GM21360 (cell line): ENCODE measurements around the gene IGF2BP1.
"Not testable (repeated sequence)": the region's sequence is repeated elsewhere in the genome, so short reads cannot be mapped to it uniquely, and the experiment has no call there.

ENCODE experiments used
- ATAC-seq: cut with Tn5 transposase; IDR thresholded peaks from one replicate; pipeline ENCODE4 v1.9.1; 2021; ENCODE audit warnings: mild to moderate bottlenecking, moderate library complexity; ENCODE audit not compliant: unreplicated experiment

IGF2BP1 gene

GRCh38 chr17:48995304-48995973, 1.7 kb upstream of the IGF2BP1 start:
- ATAC-seq = no peak

GRCh38 chr17:48995974-48996721, 1.0 kb upstream of the IGF2BP1 start:
- ATAC-seq = no peak

GRCh38 chr17:48996722-48997102, 473 bp upstream of the IGF2BP1 start:
- ATAC-seq = no peak

GRCh38 chr17:48997827-48998586, 822 bp downstream of the IGF2BP1 start:
- no peak for ATAC-seq

GRCh38 chr17:48998587-48999440, 1.6 kb downstream of the IGF2BP1 start:
- no peak for ATAC-seq

- ATAC-seq = no peak
Measured at GRCh38 chr17:49000943-49001342, 3.8 kb downstream of the IGF2BP1 start.

GRCh38 chr17:49001671-49002070, 4.5 kb downstream of the IGF2BP1 start:
- no peak for ATAC-seq

DNA sequence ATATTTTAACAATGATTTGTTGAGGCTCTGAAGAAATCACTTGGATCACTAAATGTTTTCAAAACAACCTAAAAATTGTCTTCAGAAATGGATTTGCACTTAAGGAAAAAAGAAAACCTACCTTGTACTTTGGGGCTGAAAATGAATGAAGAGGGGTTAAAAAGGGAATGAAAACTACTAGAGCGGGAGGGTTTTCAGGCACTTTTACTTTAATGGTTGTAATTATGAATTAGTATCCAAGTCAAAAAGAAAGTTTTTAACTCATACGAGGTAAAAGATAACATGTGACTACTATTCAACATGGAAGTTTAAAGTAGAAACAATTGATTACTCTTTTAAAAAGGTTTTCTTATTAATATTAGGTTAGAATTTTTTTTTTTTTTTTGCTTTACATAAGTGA, 5.1 kb downstream of the IGF2BP1 start:
- no peak for ATAC-seq

DNA sequence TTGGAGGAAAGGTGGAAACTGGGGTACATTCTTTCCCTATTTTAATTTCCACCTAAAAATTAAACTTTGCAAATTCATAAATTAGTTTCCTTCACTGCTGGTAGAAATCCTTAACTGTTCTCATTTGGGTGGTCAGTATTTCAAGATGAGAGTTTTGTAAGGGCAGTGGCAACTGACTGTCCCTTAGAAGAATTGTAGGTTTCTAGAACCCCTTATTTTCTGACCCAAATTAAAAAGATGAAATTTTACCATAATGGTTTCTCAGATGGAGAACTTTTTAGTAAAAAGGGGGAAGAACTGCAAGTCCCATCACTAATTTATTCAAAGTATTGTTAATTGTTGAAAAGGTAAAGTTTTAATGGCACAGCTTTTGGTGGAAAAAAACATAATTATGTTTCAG, 5.6 kb downstream of the IGF2BP1 start:
- ATAC-seq = no peak

DNA sequence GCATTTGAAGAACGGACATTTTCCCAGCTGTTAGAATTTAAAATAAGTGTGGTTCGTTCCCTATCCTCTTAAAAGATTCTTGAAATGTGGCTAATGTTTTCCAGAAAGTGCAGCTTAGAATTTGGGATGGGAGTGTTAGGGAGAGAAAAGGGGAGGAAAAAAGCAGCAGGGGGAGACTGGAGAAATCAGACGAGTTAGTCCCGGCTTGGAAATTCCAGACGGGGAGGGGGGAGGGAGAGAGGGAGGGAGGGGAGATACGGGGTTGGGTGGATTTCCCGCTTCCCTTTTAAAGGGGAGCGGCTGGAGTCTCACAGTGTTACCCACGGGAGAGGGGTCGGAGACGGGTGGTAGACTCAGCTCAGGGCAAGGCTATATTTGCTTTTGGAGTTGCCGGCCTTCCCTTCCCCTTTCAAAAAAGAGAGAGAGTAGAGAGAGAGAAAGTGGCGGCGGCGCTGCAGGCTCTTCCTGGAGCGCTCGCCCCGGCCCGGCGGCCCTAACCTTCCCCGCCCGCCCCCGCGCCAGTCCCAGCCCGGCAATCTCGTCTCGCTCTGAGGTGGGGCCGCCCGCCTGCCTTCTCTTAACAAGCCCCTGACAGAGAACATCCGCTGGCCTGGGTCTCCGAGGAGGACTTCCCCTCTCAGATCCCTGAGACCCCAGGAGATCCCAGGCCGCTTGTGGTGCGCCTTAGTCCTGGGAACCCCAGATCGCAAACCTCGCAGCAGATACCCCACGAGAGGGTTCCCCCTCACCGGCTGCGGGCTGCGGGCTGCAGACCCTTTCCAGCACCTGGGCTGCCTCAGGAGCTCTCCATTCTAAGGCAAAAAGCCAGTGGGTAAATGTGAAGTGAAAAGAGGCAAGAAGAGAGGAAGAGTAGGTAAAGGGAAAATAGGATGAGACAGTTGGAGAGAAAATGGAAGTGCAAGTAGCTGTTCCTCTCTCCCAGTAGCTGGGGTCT, 6.6 kb downstream of the IGF2BP1 start:
- ATAC-seq = no peak

- ATAC-seq = no peak
Measured at GRCh38 chr17:49005140-49005539, 8.0 kb downstream of the IGF2BP1 start.

DNA sequence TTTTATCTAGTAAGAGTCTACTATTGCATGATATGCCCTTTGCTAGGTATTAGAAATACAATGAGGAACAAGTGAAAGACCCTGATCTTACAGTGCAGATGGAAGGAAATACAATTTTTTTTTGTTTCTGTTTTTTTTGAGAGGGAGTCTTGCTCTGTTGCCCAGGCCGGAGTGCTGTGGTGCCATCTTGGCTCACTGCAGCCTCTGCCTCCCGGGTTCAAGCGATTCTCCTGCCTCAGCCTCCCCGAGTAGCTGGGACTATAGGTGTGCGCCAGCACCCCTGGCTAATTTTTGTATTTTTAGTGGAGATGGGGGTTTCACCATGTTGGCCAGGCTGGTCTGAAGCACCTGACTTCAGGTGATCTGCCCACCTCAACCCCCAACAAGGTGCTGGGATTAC, 11.7 kb downstream of the IGF2BP1 start:
- not testable (repeated sequence) for ATAC-seq

- ATAC-seq = no peak
Measured at GRCh38 chr17:49012769-49013255, 15.6 kb downstream of the IGF2BP1 start.

GRCh38 chr17:49013311-49014213, 16.4 kb downstream of the IGF2BP1 start:
- ATAC-seq = no peak

DNA sequence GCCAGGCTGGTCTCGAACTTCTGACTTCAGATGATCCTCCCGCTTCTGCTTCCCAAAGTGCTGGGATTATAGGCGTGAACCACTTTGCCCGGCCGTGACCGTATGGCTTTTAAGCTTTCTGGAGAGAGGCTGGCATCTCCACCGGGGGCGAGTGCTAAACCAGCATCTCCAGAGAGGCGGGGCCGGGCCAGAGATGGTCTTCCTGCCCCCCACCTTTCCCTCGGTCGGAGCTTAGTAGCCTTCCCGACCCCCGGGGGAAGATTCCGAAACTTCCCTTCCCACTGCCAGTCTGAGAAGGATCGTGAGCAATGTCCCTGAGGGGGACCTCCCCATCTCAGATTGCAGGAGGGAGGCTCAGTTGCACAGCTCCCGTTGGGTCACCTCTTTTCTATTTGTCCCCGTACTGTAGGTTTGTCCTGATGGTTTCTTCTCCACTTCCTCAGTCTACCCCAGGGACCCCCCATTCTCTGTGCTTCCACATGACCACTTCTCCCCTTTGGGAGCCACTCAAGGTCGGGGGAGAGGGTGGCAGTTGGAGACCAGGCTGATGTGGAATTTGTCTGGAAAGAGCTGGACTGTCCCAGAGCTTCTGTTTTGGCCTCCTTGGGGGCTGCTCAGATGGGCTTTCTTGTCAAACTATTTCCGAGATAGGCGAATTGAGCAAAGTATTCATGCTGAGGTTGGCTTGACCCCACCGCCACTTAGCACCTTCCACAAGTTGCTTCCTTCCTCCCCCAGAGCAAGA, 18.2 kb downstream of the IGF2BP1 start:
- ATAC-seq = no peak

- ATAC-seq = no peak
Measured at GRCh38 chr17:49015924-49016774, 19.0 kb downstream of the IGF2BP1 start.
